HepG2 (cell line): ENCODE measurements around the gene CLPSL2. TPM values are rescaled to one million over a fixed set of nuclear protein-coding genes. Genes with fewer than 3 reads are reported as not detected.

Source experiments
- ARID2 ChIP-seq: sonication (generic); formaldehyde crosslinking; IDR thresholded peaks from 2 replicates; pipeline ENCODE4 v1.8.1; 2022; ENCODE audit warnings: mild to moderate bottlenecking, missing genetic modification reagents, borderline replicate concordance
- ATRX ChIP-seq: sonication (generic); formaldehyde crosslinking; IDR thresholded peaks from 2 replicates; pipeline ENCODE4 v1.4.0; 2020; ENCODE audit warnings: missing genetic modification reagents, borderline replicate concordance
- CHD2 ChIP-seq: IDR thresholded peaks from 2 replicates; pipeline ENCODE4 v1.6.1; 2011; ENCODE audit warnings: low read depth, low read length, improper control_type of control experiment
- DPF2 ChIP-seq: sonication (generic); formaldehyde crosslinking; IDR thresholded peaks from 2 replicates; pipeline ENCODE4 v1.4.0; 2020; ENCODE audit warnings: mild to moderate bottlenecking, low read depth, missing genetic modification reagents, borderline replicate concordance
- FUBP1 ChIP-seq: sonication (generic); formaldehyde crosslinking; IDR thresholded peaks from 2 replicates; pipeline ENCODE4 v1.5.1; 2020; ENCODE audit warnings: missing genetic modification reagents, mild to moderate bottlenecking, borderline replicate concordance
- GFI1 ChIP-seq: sonication (generic); formaldehyde crosslinking; IDR thresholded peaks from 2 replicates; pipeline ENCODE4 v1.5.0; 2020; ENCODE audit warnings: missing genetic modification reagents, mild to moderate bottlenecking, borderline replicate concordance
- HBP1 ChIP-seq: IDR thresholded peaks from 2 replicates; pipeline ENCODE4 v1.6.1; 2016; ENCODE audit warnings: low read depth, control low read depth
- HDAC2 ChIP-seq: sonication (generic); formaldehyde crosslinking; IDR thresholded peaks from 2 replicates; pipeline ENCODE4 v1.4.0; 2020; ENCODE audit warnings: missing genetic modification reagents
- HMG20A ChIP-seq: IDR thresholded peaks from 2 replicates; pipeline ENCODE4 v1.6.1; 2016; ENCODE audit warnings: borderline replicate concordance
- KLF13 ChIP-seq: sonication (generic); formaldehyde crosslinking; IDR thresholded peaks from 2 replicates; pipeline ENCODE4 v1.4.0; 2020; ENCODE audit warnings: mild to moderate bottlenecking, missing genetic modification reagents
- KLF9 ChIP-seq: IDR thresholded peaks from 2 replicates; pipeline ENCODE4 v1.6.1; 2016; ENCODE audit warnings: low read depth
- NFE2L2 ChIP-seq: fragments of 150-350 bp; IDR thresholded peaks from 2 replicates; pipeline ENCODE4 v1.6.1; 2014; ENCODE audit warnings: low read length
- POGK ChIP-seq: sonication (generic); formaldehyde crosslinking; conservative IDR thresholded peaks from 2 replicates; pipeline ENCODE4 v1.8.0; 2022; ENCODE audit warnings: mild to moderate bottlenecking, moderate library complexity, missing genetic modification reagents
- RERE ChIP-seq: IDR thresholded peaks from 2 replicates; pipeline ENCODE4 v1.6.1; 2016; ENCODE audit warnings: low read depth, missing genetic modification reagents, missing compliant biosample characterization
- STAT5B ChIP-seq: sonication (generic); formaldehyde crosslinking; IDR thresholded peaks from 2 replicates; pipeline ENCODE4 v1.4.0; 2020; ENCODE audit warnings: missing genetic modification reagents
- ZNF138 ChIP-seq: sonication (generic); formaldehyde crosslinking; IDR thresholded peaks from 2 replicates; pipeline ENCODE4 v1.5.0; 2020; ENCODE audit warnings: mild to moderate bottlenecking, low read depth, missing genetic modification reagents
- ZNF256 ChIP-seq: sonication (generic); formaldehyde crosslinking; conservative IDR thresholded peaks from 2 replicates; pipeline ENCODE4 v1.4.0; 2020; ENCODE audit warnings: missing genetic modification reagents
- ZNF546 ChIP-seq: sonication (generic); formaldehyde crosslinking; conservative IDR thresholded peaks from 2 replicates; pipeline ENCODE4 v1.8.1; 2023; ENCODE audit warnings: mild to moderate bottlenecking, missing genetic modification reagents
- ZNF605 ChIP-seq: sonication (generic); formaldehyde crosslinking; IDR thresholded peaks from 2 replicates; pipeline ENCODE4 v1.8.0; 2022; ENCODE audit warnings: mild to moderate bottlenecking, missing genetic modification reagents
- polyA plus RNA-seq, 8 experiments: library from polyadenylated mRNA; depleted of rRNA in 3 of 8; stranded (reverse) in 7 of 8; unstranded in 1 of 8; fragments of >200 nt; fragmentation: Illumina TruSeq in 4 of 8; extraction: Trizol in 4 of 8; gene quantifications; 2 replicates each; pipeline versions ENCODE4 v1.2.1 to v1.2.3, GENCODE V29; 2011 to 2016; ENCODE audit warnings: low read depth in 4 of 8, missing spikeins in 1 of 8, mixed read lengths in 1 of 8; ENCODE audit not compliant: insufficient read depth in 1 of 8
- total RNA-seq, 5 experiments: library from RNA; depleted of rRNA; stranded (reverse); fragments of >200 nt; fragmentation: Illumina TruSeq; extraction: Trizol; gene quantifications; 2 replicates each; pipeline ENCODE4 v1.2.3, GENCODE V29; 2016; ENCODE audit warnings: low read depth in 1 of 5

CLPSL2 gene
- total and polyA plus RNA-seq, 2 of the 13 experiments (the other 11 are each of a cell fraction or from before 2014, with no cell fraction given), result not detected

- TF ChIP-seq FUBP1 (CRISPR knock-in tag) (no peak), ATRX (CRISPR knock-in tag) (no peak), KLF13 (0 out of 2 replicates have a peak, but pooled peaks have one; percentile 47), GFI1 (CRISPR knock-in tag) (peak; percentile 77), ZNF546 (CRISPR knock-in tag) (no peak), HMG20A (no peak), CHD2 (no peak), DPF2 (CRISPR knock-in tag) (no peak), ZNF256 (CRISPR knock-in tag) (no peak; the same call in 1 of the 2 replicates), KLF9 (CRISPR knock-in tag) (0 out of 2 replicates have a peak, but pooled peaks have one; percentile 23), ARID2 (CRISPR knock-in tag) (peak; percentile 98), NFE2L2 (no peak), HDAC2 (CRISPR knock-in tag) (peak; percentile 26; the same call in 1 of the 2 replicates), STAT5B (CRISPR knock-in tag) (no peak), RERE (CRISPR knock-in tag) (no peak), HBP1 (no peak), ZNF605 (CRISPR knock-in tag) (0 out of 2 replicates have a peak, but pooled peaks have one; percentile 25), POGK (CRISPR knock-in tag) (peak; percentile 76; the same call in 1 of the 2 replicates), ZNF138 (CRISPR knock-in tag) (no peak)
These were observed 48.3 kb upstream of the CLPSL2 start (continued) for GRCh38 chr6:35727935-35728682.
